Left colon (tissue), 2 donors: ENCODE data around the gene CNIH3. TPM values are rescaled to one million over a fixed set of nuclear protein-coding genes. Genes with fewer than 3 reads are reported as not detected.
A peak's percentile ranks its signal among the peaks of the same experiment; 100 is the strongest.

ENCODE experiments used
- ATAC-seq: fragments of 200-7000 bp; cut with Tn5 transposase; one replicate; pipeline ENCODE4 v1.9.1; 2020; ENCODE audit warnings: mild to moderate bottlenecking, moderate library complexity
- DNase-seq, 2 donors: peaks; one replicate each; pipeline ENCODE4 v3.0.0-alpha.2; 2020
- intact Hi-C, 2 donors: fragments of 100-400 bp; cut with DNase I in 1 of 2; cut with micrococcal nuclease in 1 of 2; formaldehyde crosslinking; loops; one replicate each; pipeline versions ENCODE4 v1.11.2 to v1.14.0; 2022; cut with DNase I, micrococcal nuclease
- total RNA-seq, 2 donors: library from RNA; stranded (reverse); fragmentation: NEBNext Ultra II Directional; extraction: Animal tissue kit (Norgen Biotek cat#: 25700); gene quantifications; one replicate each; pipeline ENCODE4 v1.2.1, GENCODE V29; 2021
- donor health status: DM: no; HTN: no; CAD: no.
- donor health status: DM: yes; HTN: yes; CAD: no.

Gene CNIH3
- total RNA-seq, 2 donors from 2014 or later, result 0.95 to 1.5 TPM

- intact Hi-C loops, result no loop called here
- DNase-seq, result no peak
- ATAC-seq, result no peak
These were observed 164.6 kb downstream of the CNIH3 start for GRCh38 chr1:224780736-224781135.

- intact Hi-C loops, result no loop called here
- ATAC-seq, result peak; percentile 16
- no peak for DNase-seq
These were observed 165.7 kb downstream of the CNIH3 start for GRCh38 chr1:224781800-224782199.

GRCh38 chr1:224782281-224783000 lies 166.3 kb downstream of the CNIH3 start:
- DNase-seq (no peak), ATAC-seq (no peak)
- intact Hi-C loops, result no loop called here

DNA sequence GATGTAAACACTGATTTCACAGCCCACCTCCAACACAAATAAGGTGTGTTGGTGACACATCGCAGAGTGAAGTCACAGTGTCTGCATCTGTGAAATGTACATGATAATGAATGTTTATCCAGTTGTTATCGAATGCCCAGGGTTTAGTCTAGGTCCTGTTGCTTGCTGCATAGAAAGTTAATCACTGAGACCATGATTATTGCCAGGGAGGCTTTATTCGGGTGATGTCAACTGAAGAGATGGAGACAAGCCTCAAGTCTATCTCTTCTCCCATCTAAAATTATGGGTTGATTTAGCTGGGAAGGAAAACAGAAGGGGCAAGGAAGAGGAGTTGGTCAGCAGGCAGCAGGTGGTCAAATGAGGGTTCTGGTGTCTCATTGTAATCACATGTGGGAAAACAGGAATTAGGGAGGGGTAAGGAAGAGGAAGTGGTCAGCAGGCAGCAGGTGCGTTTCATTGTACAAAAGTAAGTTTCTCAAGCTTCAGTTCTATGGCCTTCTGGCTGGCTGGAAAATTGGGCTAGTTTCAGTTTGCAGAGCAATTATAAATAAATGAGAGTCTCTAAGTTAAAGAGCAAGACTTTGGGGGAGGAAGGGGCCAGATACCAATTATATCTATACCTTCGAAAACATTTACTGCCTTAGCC lies 167.0 kb downstream of the CNIH3 start:
- peak; percentile 41 for ATAC-seq
- DNase-seq, result no peak
- intact Hi-C loops, result no loop called here

DNA sequence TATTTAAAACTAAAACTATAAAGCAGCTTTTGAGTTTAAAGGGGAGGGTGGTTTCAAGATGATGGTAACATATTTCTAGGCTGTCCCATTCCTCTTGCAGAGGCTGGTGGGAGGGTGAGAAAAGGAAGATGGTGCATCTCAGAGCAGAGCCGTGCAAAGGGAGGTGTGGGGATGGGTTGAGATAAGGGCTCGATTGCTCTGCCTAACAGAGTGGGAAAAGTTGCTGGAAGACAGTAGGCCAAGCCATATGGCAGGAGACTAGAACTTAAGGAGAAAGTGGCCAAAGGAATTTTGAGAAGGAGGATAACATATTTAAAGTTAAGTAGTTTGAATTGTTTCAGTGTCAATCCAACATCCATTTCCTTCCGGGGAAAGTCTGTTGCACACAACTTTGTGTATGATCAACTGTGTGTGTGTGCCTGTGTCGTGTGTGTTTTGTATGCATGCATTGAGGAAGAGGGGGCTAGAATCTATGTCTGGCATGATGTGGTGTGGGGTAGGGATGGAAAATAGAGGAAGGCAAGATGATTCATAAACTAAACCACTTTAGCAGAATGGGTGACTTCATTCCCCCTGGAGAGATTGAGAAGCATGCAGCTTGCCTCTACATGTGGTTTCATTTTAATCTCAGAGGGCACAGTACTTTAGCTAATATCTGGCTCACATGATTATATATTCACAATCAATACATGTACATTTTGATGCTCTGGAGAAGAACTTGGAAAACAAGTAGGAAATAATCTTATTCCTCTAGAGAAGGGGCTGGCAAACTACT lies 168.3 kb downstream of the CNIH3 start:
- no peak for DNase-seq
- intact Hi-C loops, result no loop called here
- ATAC-seq, result no peak

DNA sequence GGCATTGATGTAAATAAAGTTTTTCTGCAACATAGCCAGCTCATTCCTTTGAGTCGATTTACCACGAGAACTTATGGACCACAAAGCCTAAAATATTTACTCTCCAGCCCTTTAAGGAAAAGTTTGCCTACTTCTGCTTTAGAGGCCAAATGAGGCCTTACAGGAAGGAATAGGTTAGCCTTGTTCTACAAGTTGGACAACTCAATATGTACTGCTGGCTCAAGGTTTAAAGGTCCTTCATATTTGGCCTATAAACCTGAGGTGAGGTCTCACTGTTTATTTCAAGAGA lies 168.9 kb downstream of the CNIH3 start:
- peak; percentile 85 for ATAC-seq
- no peak for DNase-seq
- intact Hi-C loops, result no loop called here

- ATAC-seq (peak; percentile 68), DNase-seq (peak in 1 of 2 donors; percentile 14)
These were observed 169.5 kb downstream of the CNIH3 start for GRCh38 chr1:224785622-224786021.

DNA sequence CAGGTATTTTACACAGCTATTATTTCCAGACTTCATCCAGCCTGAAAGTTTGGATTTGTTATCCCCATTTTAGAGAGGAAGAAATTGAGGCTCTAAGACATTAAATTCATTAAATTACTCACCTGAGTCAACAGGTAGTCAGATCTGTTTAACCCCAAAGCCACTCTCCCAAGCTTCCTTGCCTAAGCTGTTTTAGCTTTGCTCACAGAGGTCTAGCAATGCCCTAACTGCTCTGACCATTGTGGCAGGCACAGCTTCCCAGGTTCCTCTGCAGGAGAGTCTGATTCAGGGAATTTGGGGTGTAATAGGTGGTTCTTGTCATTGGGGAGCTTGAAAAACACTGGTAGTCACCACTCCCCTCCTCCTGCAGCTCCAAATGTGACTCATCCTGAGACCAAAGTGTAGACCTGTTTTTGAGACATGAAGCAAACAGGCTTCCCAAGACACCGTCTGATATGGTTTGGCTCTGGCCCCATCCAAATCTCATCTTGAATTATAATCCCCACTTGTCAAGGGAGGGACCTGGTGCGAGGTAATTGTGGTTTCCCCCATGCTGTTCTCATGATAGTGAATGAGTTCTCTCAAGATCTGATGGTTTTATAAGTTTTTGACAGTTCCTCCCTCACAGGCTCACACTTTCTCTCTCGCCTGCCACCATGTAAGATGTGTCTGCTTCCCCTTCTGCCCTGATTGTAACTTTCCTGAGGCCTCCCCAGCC lies 170.6 kb downstream of the CNIH3 start:
- no peak for DNase-seq
- intact Hi-C loops, result no loop called here
- ATAC-seq, result no peak

More at GRCh38 chr1:224785622-224786021, 169.5 kb downstream of the CNIH3 start:
- intact Hi-C loops, result no loop called here

GRCh38 chr1:224789311-224789710 lies 173.2 kb downstream of the CNIH3 start:
- no peak for DNase-seq
- intact Hi-C loops, result no loop called here
- ATAC-seq, result no peak

Other genes with a start within 250 kb of the CNIH3 start
- 10 to 100 TPM; 62.1 to 64.4 TPM for gene WDR26, start 181.5 kb upstream of the CNIH3 start, total RNA-seq